GM12872 (cell line): Measurements from ENCODE around the gene RPS6KL1.

Experiments
- TF ChIP-seq, protein P1 (sequence below): IDR thresholded peaks from 3 replicates; pipeline ENCODE4 v1.5.1; 2011; ENCODE audit warnings: low read depth, mild to moderate bottlenecking, low read length, moderate library complexity; ENCODE audit not compliant: insufficient read depth

The RPS6KL1 gene

DNA sequence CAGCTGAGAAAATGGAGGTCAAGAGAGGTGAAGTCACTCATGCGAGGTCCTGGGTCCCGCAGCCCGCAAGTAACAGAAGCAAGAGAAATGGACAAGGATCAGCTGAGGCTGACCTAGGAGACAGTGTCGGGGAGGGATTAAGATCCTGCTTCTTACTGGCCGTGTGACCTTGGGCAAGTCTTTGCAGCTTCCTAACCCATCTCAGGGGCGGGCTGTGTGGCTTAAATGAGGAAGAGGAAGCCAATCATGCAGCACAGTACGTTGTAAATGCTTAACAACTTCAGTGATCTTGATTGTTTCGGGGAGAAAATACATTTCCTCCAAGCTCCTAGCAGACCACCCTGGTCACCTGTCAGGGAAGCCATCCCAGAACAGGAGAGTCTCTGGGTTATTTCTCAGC, 39.4 kb upstream of the RPS6KL1 start:
- TF ChIP-seq, protein P1, sequence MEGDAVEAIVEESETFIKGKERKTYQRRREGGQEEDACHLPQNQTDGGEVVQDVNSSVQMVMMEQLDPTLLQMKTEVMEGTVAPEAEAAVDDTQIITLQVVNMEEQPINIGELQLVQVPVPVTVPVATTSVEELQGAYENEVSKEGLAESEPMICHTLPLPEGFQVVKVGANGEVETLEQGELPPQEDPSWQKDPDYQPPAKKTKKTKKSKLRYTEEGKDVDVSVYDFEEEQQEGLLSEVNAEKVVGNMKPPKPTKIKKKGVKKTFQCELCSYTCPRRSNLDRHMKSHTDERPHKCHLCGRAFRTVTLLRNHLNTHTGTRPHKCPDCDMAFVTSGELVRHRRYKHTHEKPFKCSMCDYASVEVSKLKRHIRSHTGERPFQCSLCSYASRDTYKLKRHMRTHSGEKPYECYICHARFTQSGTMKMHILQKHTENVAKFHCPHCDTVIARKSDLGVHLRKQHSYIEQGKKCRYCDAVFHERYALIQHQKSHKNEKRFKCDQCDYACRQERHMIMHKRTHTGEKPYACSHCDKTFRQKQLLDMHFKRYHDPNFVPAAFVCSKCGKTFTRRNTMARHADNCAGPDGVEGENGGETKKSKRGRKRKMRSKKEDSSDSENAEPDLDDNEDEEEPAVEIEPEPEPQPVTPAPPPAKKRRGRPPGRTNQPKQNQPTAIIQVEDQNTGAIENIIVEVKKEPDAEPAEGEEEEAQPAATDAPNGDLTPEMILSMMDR = no peak

DNA sequence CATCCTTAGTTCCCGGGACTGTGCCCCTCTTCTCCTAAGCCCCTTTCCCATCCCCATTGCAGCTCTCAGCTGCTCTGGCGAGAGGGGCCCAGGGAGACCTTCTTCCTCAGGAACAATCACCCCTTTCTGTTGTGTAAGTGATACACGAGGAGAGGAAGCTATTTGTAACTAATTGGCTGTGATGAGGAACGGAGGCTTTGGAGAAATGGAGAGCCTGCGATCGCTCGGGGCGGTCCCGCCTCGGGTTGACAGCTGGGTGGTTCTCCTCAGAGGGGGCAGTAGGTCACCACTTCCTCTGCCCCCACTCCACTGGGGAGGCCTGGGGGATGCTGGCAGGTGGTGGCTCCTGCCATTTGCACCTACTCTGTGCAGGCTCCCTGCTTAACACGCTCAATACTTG, 39.0 kb upstream of the RPS6KL1 start:
- TF ChIP-seq, protein P1 = no peak

DNA sequence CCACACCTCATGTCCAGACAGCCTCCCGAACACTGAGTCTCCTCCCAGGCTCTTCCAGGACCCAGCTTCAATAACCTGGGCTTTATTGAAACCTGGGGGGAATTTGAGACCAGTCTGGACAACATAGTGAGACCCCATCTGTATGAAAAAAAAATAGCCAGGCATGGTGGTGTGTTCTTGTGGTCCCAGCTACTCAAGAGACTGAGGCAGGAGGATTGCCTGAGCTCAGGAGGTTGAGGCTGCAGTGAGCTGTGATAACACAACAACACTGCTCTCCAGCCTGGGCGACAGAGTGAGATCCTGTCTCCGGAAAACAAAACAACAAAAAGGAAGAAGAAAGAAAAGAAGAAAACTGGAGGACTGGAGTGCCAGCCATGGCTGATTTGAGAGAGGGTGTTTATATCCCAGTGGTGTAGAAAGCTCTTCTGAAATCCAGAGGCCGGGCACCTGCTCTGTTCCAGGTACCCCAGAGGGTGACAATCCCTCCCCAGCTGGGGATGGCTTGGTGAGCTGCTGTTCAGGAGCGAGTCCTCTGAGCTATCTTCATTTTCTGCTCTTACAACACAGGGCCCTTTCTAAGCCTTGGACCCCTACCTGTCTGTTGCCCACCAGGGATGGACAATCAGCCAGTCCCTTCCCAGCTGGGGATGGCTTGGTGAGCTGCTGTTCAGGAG, 38.3 kb upstream of the RPS6KL1 start:
- TF ChIP-seq, protein P1 = no peak

DNA sequence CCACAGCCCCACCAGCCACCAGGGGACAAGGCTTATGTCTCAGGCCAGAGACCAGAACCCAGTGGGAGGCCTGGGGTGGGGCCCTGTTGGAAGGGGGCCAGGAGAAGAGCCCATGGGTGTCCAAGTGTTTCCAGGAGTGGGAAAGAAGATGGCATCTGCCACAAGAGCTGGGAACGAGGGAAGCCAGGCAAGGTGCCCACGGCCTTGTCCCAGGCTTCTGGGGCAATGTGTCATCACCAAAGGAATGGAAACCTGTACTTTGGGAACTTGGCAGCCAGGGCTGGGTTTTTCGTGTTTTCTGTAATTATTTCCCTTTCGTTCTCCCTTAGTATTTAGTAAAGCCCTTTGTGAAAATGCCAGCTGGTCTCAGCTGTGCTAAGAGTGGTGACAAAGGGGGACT, 37.7 kb upstream of the RPS6KL1 start:
- TF ChIP-seq, protein P1 = no peak

DNA sequence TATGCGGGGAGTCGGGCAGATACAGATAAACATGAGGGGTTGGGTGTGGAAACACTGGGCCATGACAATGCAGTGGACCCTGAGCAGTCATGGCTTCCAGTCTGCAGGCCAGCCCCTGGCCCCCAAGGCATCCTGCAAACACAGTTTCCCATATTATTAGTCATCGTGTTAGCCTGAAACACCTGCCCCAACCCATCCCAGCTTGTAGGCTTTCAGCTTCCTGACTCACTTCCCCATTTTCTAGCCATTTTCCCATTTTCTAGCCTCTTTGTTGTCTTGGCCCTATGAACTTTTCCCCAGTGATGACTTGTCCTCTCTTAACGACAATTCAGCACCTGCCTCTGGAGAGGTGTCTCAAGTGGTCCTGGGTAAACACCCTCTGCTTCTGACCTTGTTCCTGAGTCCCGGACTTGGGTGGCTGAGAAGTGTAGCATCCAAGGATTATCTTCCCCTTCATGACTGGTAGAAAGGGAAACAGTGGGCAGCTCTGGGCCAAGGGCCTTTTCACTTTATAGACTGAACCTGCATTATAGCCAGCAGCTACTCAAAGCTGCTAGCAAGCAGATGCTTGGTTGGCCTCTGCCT, 36.6 kb upstream of the RPS6KL1 start:
- TF ChIP-seq, protein P1 = no peak

DNA sequence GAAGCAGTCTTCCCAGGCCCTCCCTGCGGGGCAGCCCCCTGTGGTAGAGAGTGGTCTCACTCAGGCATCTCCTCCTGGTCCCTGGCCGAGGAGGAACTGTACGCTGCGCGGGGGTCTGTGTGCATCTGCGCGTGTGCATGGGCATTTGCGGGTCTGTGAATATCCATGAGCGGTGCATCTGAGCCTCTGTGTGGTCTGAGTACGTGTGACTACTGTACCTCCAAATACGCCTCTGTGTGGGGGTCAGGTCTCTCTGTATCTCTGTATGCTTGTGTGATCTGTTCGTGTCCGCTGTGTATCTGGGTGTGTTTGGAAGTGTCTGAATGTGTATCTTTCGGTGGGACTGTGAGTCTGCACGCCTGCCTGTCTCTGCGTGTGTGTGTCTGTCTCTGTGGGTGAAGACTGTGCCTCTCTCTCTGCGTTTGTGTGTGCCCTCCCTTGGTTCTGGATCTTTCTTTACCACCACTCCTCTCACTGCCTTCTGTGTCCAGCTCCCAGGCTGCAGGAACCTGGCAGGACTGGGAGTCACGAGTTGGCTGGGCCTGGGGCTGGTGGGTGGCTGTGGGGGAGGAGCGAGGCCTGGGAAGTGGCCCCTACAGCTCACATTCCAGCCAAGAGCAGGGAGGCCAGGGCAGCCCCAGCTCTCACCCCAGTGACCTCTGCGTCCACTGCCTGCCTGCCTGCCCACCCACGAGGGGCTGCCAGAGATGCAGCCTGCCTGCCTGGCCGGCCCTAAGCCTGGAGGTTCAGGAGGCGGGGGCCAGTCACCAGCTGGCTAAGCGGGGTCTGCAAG, 33.4 kb upstream of the RPS6KL1 start:
- TF ChIP-seq, protein P1 = no peak

DNA sequence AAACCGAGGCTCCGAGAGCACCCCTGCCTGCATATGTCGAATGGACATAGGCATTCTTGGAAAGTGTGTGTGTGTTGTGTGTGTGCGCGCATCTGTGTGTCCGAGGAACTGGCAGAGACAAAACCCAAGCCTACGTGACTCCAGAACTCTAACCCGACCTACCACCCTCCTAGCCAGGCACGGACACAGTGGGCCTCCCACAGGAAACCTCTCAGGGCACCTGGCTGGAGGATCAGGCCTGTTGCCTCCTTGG, 32.9 kb upstream of the RPS6KL1 start:
- TF ChIP-seq, protein P1 = no peak
